ENCODE results near the gene EMSY.

The EMSY gene

GRCh38 chr11:76455331-76455730, 10.5 kb downstream of the EMSY start:
- DNase-seq: no peak

- no peak for DNase-seq
Measured at GRCh38 chr11:76455931-76456330, 11.1 kb downstream of the EMSY start.

- DNase-seq: no peak
Measured at GRCh38 chr11:76456571-76456970, 11.8 kb downstream of the EMSY start.

GRCh38 chr11:76459299-76459698, 14.5 kb downstream of the EMSY start:
- no peak for DNase-seq

GRCh38 chr11:76459846-76460245, 15.0 kb downstream of the EMSY start:
- DNase-seq: no peak

GRCh38 chr11:76462317-76462716, 17.5 kb downstream of the EMSY start:
- no peak for DNase-seq

GRCh38 chr11:76465701-76466100, 20.9 kb downstream of the EMSY start:
- no peak for DNase-seq

- no peak for DNase-seq
Measured at GRCh38 chr11:76466666-76467065, 21.8 kb downstream of the EMSY start.

GRCh38 chr11:76469141-76469540, 24.3 kb downstream of the EMSY start:
- DNase-seq: no peak

- no peak for DNase-seq
Measured at GRCh38 chr11:76471382-76471781, 26.6 kb downstream of the EMSY start.

- no peak for DNase-seq
Measured at GRCh38 chr11:76480241-76480640, 35.4 kb downstream of the EMSY start.

GRCh38 chr11:76491644-76492043, 46.8 kb downstream of the EMSY start:
- DNase-seq: no peak

GRCh38 chr11:76493040-76493439, 48.2 kb downstream of the EMSY start:
- DNase-seq: no peak

GRCh38 chr11:76493626-76494539, 49.1 kb downstream of the EMSY start:
- no peak for DNase-seq

- no peak for DNase-seq
Measured at GRCh38 chr11:76495019-76495418, 50.2 kb downstream of the EMSY start.

GRCh38 chr11:76496174-76496573, 51.4 kb downstream of the EMSY start:
- no peak for DNase-seq

GRCh38 chr11:76501526-76502202, 56.8 kb downstream of the EMSY start:
- no peak for DNase-seq

GRCh38 chr11:76506833-76507232, 62.0 kb downstream of the EMSY start:
- no peak for DNase-seq

GRCh38 chr11:76510060-76511047, 65.5 kb downstream of the EMSY start:
- no peak for DNase-seq

GRCh38 chr11:76512851-76513653, 68.2 kb downstream of the EMSY start:
- no peak for DNase-seq

- DNase-seq: no peak
Measured at GRCh38 chr11:76513654-76514034, 68.8 kb downstream of the EMSY start.

GRCh38 chr11:76515494-76515893, 70.7 kb downstream of the EMSY start:
- no peak for DNase-seq
